Type B pancreatic cell (in vitro differentiated cells): ENCODE data around the gene AADACL3. TPM values are rescaled to one million over a fixed set of nuclear protein-coding genes. Genes with fewer than 3 reads are reported as not detected.

ENCODE experiments used
- DNase-seq: peaks from one replicate; pipeline ENCODE4 v3.0.0; 2021; ENCODE audit warnings: mixed read lengths; ENCODE audit not compliant: unreplicated experiment; ENCODE audit errors: extremely low spot score
- H3K27ac Mint-ChIP-seq: 2 replicates; pipeline ENCODE4 v1.8.0; 2021; ENCODE audit warnings: mild to moderate bottlenecking, mixed read lengths
- H3K27me3 Mint-ChIP-seq: 2 replicates; pipeline ENCODE4 v1.8.0; 2021; ENCODE audit warnings: mixed read lengths
- H3K36me3 Mint-ChIP-seq: 2 replicates; pipeline ENCODE4 v1.8.0; 2021; ENCODE audit warnings: mixed read lengths
- H3K4me1 Mint-ChIP-seq: one replicate; pipeline ENCODE4 v1.8.0; 2021; ENCODE audit warnings: mixed read lengths; ENCODE audit not compliant: unreplicated experiment
- H3K4me3 Mint-ChIP-seq: 2 replicates; pipeline ENCODE4 v1.8.0; 2021; ENCODE audit warnings: mild to moderate bottlenecking, mixed read lengths
- H3K9me3 Mint-ChIP-seq: 2 replicates; pipeline ENCODE4 v1.8.0; 2021; ENCODE audit warnings: mixed read lengths
- total RNA-seq: library from RNA; stranded (reverse); gene quantifications from 2 replicates; pipeline ENCODE4 v1.2.1, GENCODE V29; 2021; ENCODE audit warnings: low replicate concordance
- TF ChIP-seq, protein P1 (sequence below): fragments of 200-600 bp; sonication (generic); conservative IDR thresholded peaks from 2 replicates; pipeline ENCODE4 v1.5.0; 2021; ENCODE audit warnings: antibody characterized with exemption, mild to moderate bottlenecking

The AADACL3 gene
- total RNA-seq, 1 donor from 2014 or later = not detected

DNA sequence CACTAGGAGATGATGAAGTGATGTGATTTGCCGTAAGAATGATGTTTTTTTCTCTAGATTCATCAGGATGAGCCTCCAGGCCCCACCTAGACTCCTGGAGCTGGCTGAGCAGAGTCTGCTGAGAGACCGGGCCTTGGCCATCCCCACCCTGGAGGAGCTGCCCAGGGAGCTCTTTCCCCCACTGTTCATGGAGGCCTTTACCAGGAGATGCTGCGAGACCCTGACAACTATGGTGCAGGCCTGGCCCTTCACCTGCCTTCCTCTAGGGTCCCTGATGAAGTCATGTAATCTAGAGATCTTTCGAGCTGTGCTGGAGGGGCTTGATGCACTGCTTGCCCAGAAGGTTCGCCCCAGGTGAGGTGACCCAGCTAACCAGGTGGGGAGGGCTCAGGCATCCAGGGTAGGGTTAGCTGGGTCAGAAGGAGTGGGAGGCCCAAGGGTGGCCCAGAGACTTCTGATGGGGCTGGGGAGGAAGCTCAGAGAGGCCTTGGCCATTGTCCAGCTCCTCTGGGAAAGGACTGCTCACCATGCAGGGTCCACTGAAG lies 59.0 kb downstream of the AADACL3 start:
- Mint-ChIP-seq H3K36me3 (no peaks in the 10 kb centered on the region), H3K27ac (no peak overlapping the region), H3K4me3 (no peak overlapping the region), H3K27me3 (peaks cover 51% of the 10 kb centered on the region), H3K4me1 (no peaks in the 10 kb centered on the region), H3K9me3 (no peaks in the 10 kb centered on the region)
- DNase-seq = no peak
- TF ChIP-seq, protein P1, sequence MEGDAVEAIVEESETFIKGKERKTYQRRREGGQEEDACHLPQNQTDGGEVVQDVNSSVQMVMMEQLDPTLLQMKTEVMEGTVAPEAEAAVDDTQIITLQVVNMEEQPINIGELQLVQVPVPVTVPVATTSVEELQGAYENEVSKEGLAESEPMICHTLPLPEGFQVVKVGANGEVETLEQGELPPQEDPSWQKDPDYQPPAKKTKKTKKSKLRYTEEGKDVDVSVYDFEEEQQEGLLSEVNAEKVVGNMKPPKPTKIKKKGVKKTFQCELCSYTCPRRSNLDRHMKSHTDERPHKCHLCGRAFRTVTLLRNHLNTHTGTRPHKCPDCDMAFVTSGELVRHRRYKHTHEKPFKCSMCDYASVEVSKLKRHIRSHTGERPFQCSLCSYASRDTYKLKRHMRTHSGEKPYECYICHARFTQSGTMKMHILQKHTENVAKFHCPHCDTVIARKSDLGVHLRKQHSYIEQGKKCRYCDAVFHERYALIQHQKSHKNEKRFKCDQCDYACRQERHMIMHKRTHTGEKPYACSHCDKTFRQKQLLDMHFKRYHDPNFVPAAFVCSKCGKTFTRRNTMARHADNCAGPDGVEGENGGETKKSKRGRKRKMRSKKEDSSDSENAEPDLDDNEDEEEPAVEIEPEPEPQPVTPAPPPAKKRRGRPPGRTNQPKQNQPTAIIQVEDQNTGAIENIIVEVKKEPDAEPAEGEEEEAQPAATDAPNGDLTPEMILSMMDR = no peak

DNA sequence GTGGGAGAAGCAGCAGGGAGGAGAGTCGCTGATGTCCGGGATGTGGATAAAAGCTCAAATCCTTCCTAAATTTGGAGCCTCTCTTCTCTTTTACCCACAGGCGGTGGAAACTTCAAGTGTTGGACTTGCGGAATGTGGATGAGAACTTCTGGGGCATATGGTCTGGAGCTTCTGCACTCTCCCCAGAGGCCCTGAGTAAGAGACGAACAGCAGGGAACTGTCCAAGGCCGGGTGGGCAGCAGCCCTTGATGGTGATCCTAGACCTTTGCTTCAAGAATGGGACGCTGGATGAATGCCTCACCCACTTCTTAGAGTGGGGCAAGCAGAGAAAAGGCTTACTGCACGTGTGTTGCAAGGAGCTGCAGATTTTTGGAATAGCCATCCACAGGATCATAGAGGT lies 59.5 kb downstream of the AADACL3 start:
- Mint-ChIP-seq H3K4me1 (no peaks in the 10 kb centered on the region), H3K27me3 (peaks cover 46% of the 10 kb centered on the region), H3K9me3 (no peaks in the 10 kb centered on the region), H3K4me3 (no peak overlapping the region), H3K36me3 (no peaks in the 10 kb centered on the region), H3K27ac (no peak overlapping the region)
- TF ChIP-seq, protein P1 = no peak
- no peak for DNase-seq

- no peak for DNase-seq
- Mint-ChIP-seq H3K36me3 (no peaks in the 10 kb centered on the region), H3K27me3 (peaks cover 36% of the 10 kb centered on the region), H3K27ac (no peak overlapping the region), H3K4me3 (no peak overlapping the region), H3K9me3 (no peaks in the 10 kb centered on the region), H3K4me1 (no peaks in the 10 kb centered on the region)
- TF ChIP-seq, protein P1 = no peak
Measured at GRCh38 chr1:12776801-12777557, 61.1 kb downstream of the AADACL3 start.

Other genes starting within 250 kb of the AADACL3 start
- gene DHRS3, start 97.9 kb upstream of the AADACL3 start, total RNA-seq = 143 and 276 TPM in 2 replicates
- gene AADACL4, start 72.0 kb upstream of the AADACL3 start, total RNA-seq = not detected in 2 replicates
- 1.4 and 2.7 TPM in 2 replicates for gene CFAP107, start 30.1 kb downstream of the AADACL3 start, total RNA-seq
- gene PRAMEF12, start 57.6 kb downstream of the AADACL3 start, total RNA-seq = not detected in 2 replicates
- gene PRAMEF1, start 75.3 kb downstream of the AADACL3 start, total RNA-seq = not detected in 2 replicates
- gene PRAMEF11, start 115.3 kb downstream of the AADACL3 start, total RNA-seq = not detected in 2 replicates
- gene HNRNPCL1, start 132.6 kb downstream of the AADACL3 start, total RNA-seq = not detected in 2 replicates
- gene PRAMEF2, start 141.0 kb downstream of the AADACL3 start, total RNA-seq = not detected in 2 replicates
- gene PRAMEF4, start 170.1 kb downstream of the AADACL3 start, total RNA-seq = not detected in 2 replicates
- not detected in 2 replicates for gene PRAMEF10, start 182.2 kb downstream of the AADACL3 start, total RNA-seq
- gene PRAMEF7, start 200.5 kb downstream of the AADACL3 start, total RNA-seq = not detected in 2 replicates
- gene PRAMEF6, start 231.5 kb downstream of the AADACL3 start, total RNA-seq = not detected in 2 replicates